Activated T-cell treated with anti-CD3 and anti-CD28 coated beads, Interleukin-2, amount 50 U/mL, for 1 hour (primary cell): ENCODE results near the gene HSFX2.
"Not testable (repeated sequence)": the region's sequence is repeated elsewhere in the genome, so short reads cannot be mapped to it uniquely, and the experiment has no call there.

Source experiments
- DNase-seq: peaks from one replicate; pipeline ENCODE4 v3.0.0-alpha.2; 2020

HSFX2 gene

GRCh38 chrX:149595214-149595613, at the start of gene HSFX2:
HSFX2 (minus strand) TSS chrX:149595314; CDS start chrX:149594700, 614 bp downstream.
- not testable (repeated sequence) for DNase-seq

- DNase-seq = no peak
Measured at GRCh38 chrX:149643496-149643895, 48.4 kb upstream of the HSFX2 start.

- no peak for DNase-seq
Measured at GRCh38 chrX:149641835-149642234, 46.7 kb upstream of the HSFX2 start.

DNA sequence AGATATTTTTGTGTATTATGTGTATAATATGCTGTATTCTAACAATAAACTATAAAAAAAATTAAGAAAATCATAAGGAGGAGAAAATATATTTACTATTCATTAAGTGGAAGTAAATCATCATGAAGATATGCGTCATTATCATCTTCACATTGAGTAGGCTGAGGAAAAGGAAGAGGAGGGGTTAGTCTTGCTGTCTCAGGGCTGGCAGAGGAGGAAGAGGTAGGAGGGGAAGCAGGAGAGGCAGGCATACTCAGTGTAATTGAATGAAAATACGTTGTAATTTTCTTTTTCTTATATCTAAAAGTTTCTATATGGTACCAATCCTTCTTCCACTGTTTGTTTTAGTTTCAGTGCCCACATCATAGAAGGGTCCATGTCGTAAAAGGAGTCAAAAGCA, 46.3 kb upstream of the HSFX2 start:
- DNase-seq = no peak

GRCh38 chrX:149639568-149639967, 44.5 kb upstream of the HSFX2 start:
- no peak for DNase-seq

- DNase-seq = no peak
Measured at GRCh38 chrX:149638860-149639259, 43.7 kb upstream of the HSFX2 start.

GRCh38 chrX:149633511-149633910, 38.4 kb upstream of the HSFX2 start:
- no peak for DNase-seq

DNA sequence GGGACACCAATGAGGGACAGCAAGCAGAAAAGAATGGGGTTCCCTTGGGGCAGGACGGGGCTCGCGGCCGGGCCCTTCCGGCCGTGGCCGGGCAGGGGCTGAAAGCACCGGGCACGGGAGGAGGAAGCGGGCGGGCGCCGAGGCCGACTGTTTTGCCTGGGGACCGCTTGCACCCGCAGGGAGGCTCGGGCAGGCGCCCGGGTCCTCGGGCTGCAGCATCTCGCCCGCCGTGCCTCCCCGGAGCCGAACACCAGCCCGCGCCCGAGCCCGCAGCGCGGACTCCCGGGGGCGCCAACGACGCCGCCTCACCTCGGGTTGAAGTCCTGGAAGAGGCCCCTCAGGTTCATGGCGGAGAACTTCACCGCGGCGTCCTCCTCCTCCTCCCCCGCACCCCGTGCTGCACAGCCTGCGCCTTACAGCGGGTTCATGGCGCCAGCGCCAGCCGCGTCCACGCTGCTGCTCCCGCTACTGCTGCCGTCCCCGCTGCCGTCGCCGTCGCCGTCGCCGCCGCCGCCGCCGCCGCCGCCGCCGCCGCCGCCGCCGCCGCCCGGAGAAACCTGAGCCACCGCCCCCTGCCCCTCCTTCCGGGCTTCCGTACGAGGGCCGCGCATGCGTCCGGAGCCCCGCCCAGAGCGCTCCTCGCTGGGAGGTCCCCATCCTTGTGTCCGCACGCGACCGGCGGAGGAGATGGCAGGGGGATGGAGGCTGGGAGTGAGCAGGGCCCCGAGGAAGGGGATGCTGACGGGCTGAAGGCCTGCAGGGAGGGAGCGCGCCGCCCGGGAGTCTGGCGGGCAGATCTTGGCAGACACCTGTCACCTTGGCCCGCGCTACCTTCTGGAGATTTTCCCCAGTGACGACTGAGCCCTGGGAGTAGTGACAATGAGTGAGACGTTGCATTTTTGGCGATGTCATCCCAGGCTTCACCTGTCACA, 36.4 kb upstream of the HSFX2 start, which contains the start of gene TMEM185A:
TMEM185A (minus strand) TSS at position 559 of the 932 bp plus-strand sequence; CDS start at position 347, 212 bp downstream.
- peak; percentile 77 for DNase-seq

GRCh38 chrX:149630681-149631233, 35.6 kb upstream of the HSFX2 start:
- no peak for DNase-seq

GRCh38 chrX:149629730-149630387, 34.7 kb upstream of the HSFX2 start:
- no peak for DNase-seq

DNA sequence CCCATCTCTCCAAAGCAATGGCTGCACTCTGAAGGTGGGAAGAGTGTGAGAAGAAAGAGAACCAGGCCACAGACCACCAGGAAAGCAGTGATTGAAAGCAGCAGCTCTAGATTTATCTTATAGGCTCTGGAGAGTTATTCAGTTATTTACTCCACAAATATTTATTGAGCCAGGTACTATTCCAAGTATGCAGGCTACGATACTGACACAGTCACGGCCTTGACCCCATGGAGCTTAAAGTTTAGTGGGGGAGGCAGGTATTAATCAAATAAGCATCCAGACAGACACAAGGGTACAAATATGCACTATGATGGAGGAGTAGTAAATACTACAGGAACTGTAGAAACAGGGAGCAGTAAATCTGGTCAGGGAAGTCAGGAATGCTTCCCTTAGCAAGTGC, 33.7 kb upstream of the HSFX2 start:
- no peak for DNase-seq

GRCh38 chrX:149628280-149628679, 33.2 kb upstream of the HSFX2 start:
- DNase-seq = no peak

- DNase-seq = not testable (repeated sequence)
Measured at GRCh38 chrX:149626829-149627228, 31.7 kb upstream of the HSFX2 start.

- DNase-seq = not testable (repeated sequence)
Measured at GRCh38 chrX:149619662-149620061, 24.5 kb upstream of the HSFX2 start.

DNA sequence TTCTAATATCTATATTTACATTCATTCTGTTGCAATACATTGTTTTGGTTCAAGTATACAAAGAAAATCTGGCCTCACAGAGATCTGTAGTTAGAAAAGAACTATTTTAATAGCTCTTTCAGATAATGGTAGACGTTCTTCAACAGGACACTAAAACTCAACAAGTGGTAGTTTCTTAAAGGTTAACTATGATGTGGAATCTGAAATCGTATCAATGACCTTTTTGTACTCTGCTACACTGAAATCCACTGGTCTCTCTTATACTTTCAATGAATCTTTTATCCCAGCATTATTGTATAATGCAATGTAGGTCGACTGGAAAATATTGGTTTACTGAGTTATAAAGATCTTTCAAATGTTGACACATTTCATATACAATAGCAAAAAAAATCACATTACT, 23.8 kb upstream of the HSFX2 start:
- DNase-seq = no peak

DNA sequence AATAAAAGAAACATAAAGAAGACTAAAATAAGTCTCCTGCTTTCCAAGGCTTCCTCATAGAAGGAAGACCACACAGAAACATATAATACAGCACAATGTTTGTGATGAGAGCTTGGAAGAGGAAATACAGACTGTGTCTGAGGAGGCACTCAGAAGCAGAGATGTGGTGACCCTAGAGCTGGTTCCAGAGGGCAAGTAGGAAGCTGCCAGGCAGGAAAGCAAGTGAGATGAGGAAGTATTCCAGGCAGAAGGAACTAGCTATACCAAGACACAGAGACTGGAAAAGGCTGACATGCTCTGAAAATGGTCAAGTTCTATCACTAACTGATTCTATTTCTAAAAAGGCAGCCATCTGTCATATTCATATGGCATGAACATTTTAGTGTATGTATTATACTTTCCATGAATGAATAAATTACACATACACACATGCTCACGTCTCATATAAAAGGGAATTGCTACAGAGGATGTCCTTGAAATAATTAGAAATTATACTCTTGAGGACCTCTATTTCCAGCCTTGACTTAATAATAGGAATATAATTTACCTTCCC, 16.6 kb upstream of the HSFX2 start:
- no peak for DNase-seq

GRCh38 chrX:149610511-149610910, 15.4 kb upstream of the HSFX2 start:
- DNase-seq = no peak

DNA sequence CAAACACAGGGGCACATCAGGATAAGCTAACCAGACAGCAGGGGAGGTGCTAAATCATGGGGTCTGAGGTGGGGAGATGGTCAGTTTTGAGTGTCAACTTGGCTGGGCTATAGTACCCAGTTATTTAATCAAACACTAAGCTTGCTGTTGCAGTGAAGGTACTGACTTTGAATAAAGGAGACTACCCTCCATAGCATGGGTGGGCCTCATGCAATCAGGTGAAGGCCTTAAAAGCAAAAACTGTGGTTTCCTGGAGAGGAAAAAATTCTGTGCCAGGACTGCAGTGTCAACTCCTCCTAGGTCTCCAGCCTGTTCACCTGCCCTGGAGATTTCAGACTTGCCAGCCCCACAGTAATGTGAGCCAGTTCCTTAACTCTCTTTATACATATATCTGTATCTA, 12.6 kb upstream of the HSFX2 start:
- DNase-seq = no peak

GRCh38 chrX:149605248-149605885, 10.3 kb upstream of the HSFX2 start:
- not testable (repeated sequence) for DNase-seq

GRCh38 chrX:149598603-149599002, 3.5 kb upstream of the HSFX2 start:
- DNase-seq = not testable (repeated sequence)

- DNase-seq = not testable (repeated sequence)
Measured at GRCh38 chrX:149595943-149596342, 829 bp upstream of the HSFX2 start.

DNA sequence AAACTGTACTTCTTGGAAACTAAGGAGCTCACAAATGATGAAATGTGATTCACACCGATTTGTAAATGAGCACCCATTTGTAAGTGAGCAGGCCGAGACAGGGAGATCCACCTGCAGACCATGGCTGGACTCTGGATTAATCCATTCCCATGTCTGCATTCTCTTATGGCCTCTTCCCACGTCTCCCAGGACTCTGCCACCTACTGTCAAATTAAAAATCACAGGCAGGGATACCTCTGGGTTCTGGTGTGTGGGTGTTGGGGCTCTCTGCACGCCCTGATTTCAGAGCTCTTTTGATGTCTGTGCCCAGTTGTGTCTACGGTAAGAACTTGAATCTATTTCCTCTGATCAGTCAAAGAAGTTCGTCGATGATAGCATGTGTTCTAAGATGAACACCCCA, 4.1 kb downstream of the HSFX2 start:
- not testable (repeated sequence) for DNase-seq

DNA sequence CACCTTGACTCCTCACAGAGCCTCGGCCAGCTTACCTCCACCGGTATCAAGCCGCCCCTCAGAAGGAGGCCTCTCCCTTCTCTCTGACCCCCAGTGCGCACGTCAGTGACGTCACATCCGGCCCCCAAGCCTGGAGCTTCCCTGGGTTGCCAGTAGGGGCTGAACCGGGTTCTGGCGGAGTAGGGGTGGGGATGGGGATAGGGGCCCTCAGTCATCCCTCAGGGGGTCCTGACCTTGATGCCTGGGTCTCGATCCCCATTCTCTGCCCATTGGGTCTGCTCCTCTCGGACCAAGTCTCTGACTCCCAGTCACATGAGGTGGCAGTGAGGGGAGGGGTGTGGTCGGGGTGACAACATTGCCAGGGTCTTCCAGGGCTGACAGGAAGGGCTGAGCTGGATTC, 7.8 kb downstream of the HSFX2 start, which contains the start of gene MAGEA9B:
MAGEA9B (minus strand) TSS at position 101 of the 400 bp plus-strand sequence. CDS start 4,280 bp downstream, outside the sequence.
- not testable (repeated sequence) for DNase-seq
